HepG2 (cell line): ENCODE measurements around the gene KLF16. TPM values are rescaled to one million over a fixed set of nuclear protein-coding genes. Genes with fewer than 3 reads are reported as not detected.

Experiments used
- GPN1 ChIP-seq: sonication (generic); formaldehyde crosslinking; IDR thresholded peaks from 2 replicates; pipeline ENCODE4 v1.5.1; 2020; ENCODE audit warnings: missing genetic modification reagents, borderline replicate concordance
- HOXA3 ChIP-seq: sonication (generic); formaldehyde crosslinking; IDR thresholded peaks from 2 replicates; pipeline ENCODE4 v1.5.0; 2020; ENCODE audit warnings: missing genetic modification reagents
- MBD4 ChIP-seq: IDR thresholded peaks from 2 replicates; pipeline ENCODE4 v1.6.1; 2012; ENCODE audit warnings: low read length, inconsistent platforms, borderline replicate concordance
- MXD1 ChIP-seq: sonication (generic); formaldehyde crosslinking; IDR thresholded peaks from 2 replicates; pipeline ENCODE4 v1.4.0; 2020; ENCODE audit warnings: mild to moderate bottlenecking, missing genetic modification reagents
- MXD4 ChIP-seq: IDR thresholded peaks from 2 replicates; pipeline ENCODE4 v1.6.1; 2016; ENCODE audit warnings: mild to moderate bottlenecking, missing biosample characterization, missing genetic modification reagents
- NCOA5 ChIP-seq: sonication (generic); formaldehyde crosslinking; IDR thresholded peaks from 2 replicates; pipeline ENCODE4 v1.4.0; 2020; ENCODE audit warnings: missing genetic modification reagents
- NFE2L2 ChIP-seq: fragments of 150-350 bp; IDR thresholded peaks from 2 replicates; pipeline ENCODE4 v1.6.1; 2014; ENCODE audit warnings: low read length
- NR2F1 ChIP-seq, 2 experiments: fragments of 450-650 bp in 1 of 2; formaldehyde crosslinking in 1 of 2; IDR thresholded peaks; 2 replicates each; pipeline versions ENCODE4 v1.5.0 to v1.6.1; 2016 to 2020; ENCODE audit warnings: mild to moderate bottlenecking in 1 of 2, missing compliant biosample characterization in 1 of 2, missing genetic modification reagents in 1 of 2, moderate library complexity in 1 of 2
- POLR2A ChIP-seq, 2 experiments: IDR thresholded peaks; 2 replicates each; pipeline ENCODE4 v1.6.1; 2011; ENCODE audit warnings: low read depth in 2 of 2, low read length in 2 of 2, mild to moderate bottlenecking in 1 of 2, moderate library complexity in 1 of 2; ENCODE audit not compliant: insufficient read depth in 1 of 2
- RARG ChIP-seq: sonication (generic); formaldehyde crosslinking; IDR thresholded peaks from 2 replicates; pipeline ENCODE4 v1.4.0; 2020; ENCODE audit warnings: low read depth, mild to moderate bottlenecking, missing genetic modification reagents
- SMC3 ChIP-seq: IDR thresholded peaks from 2 replicates; pipeline ENCODE4 v1.6.1; 2011; ENCODE audit warnings: low read length, improper control_type of control experiment
- TBX2 ChIP-seq: sonication (generic); formaldehyde crosslinking; IDR thresholded peaks from 2 replicates; pipeline ENCODE4 v1.5.0; 2020; ENCODE audit warnings: missing genetic modification reagents, mild to moderate bottlenecking, borderline replicate concordance
- TP53 ChIP-seq: sonication (generic); formaldehyde crosslinking; conservative IDR thresholded peaks from 2 replicates; pipeline ENCODE4 v1.4.0; 2020; ENCODE audit warnings: missing genetic modification reagents
- ZFP36L2 ChIP-seq: sonication (generic); formaldehyde crosslinking; IDR thresholded peaks from 2 replicates; pipeline ENCODE4 v1.4.0; 2020; ENCODE audit warnings: missing genetic modification reagents
- ZIK1 ChIP-seq: sonication (generic); formaldehyde crosslinking; IDR thresholded peaks from 2 replicates; pipeline ENCODE4 v1.5.0; 2020; ENCODE audit warnings: mild to moderate bottlenecking, low read depth, missing genetic modification reagents, borderline replicate concordance
- ZNF143 ChIP-seq: sonication (generic); formaldehyde crosslinking; IDR thresholded peaks from 2 replicates; pipeline ENCODE4 v1.4.0; 2020; ENCODE audit warnings: missing genetic modification reagents
- ZNF17 ChIP-seq: sonication (generic); formaldehyde crosslinking; IDR thresholded peaks from 2 replicates; pipeline ENCODE4 v1.5.0; 2020; ENCODE audit warnings: mild to moderate bottlenecking, missing genetic modification reagents
- ZNF326 ChIP-seq: sonication (generic); formaldehyde crosslinking; IDR thresholded peaks from 2 replicates; pipeline ENCODE4 v1.4.0; 2020; ENCODE audit warnings: missing genetic modification reagents, borderline replicate concordance
- ZNF607 ChIP-seq: sonication (generic); formaldehyde crosslinking; IDR thresholded peaks from 2 replicates; pipeline ENCODE4 v1.5.1; 2020; ENCODE audit warnings: missing genetic modification reagents, mild to moderate bottlenecking, borderline replicate concordance
- ZNF766 ChIP-seq: sonication (generic); formaldehyde crosslinking; IDR thresholded peaks from 2 replicates; pipeline ENCODE4 v1.5.0; 2020; ENCODE audit warnings: missing genetic modification reagents, borderline replicate concordance
- ZNF781 ChIP-seq: sonication (generic); formaldehyde crosslinking; IDR thresholded peaks from 2 replicates; pipeline ENCODE4 v1.5.1; 2020; ENCODE audit warnings: borderline replicate concordance, mild to moderate bottlenecking, missing genetic modification reagents; ENCODE audit errors: not compliant biosample characterization
- polyA plus RNA-seq, 8 experiments: library from polyadenylated mRNA; depleted of rRNA in 3 of 8; stranded (reverse) in 7 of 8; unstranded in 1 of 8; fragments of >200 nt; fragmentation: Illumina TruSeq in 4 of 8; extraction: Trizol in 4 of 8; gene quantifications; 2 replicates each; pipeline versions ENCODE4 v1.2.1 to v1.2.3, GENCODE V29; 2011 to 2016; ENCODE audit warnings: low read depth in 4 of 8, missing spikeins in 1 of 8, mixed read lengths in 1 of 8; ENCODE audit not compliant: insufficient read depth in 1 of 8
- total RNA-seq, 5 experiments: library from RNA; depleted of rRNA; stranded (reverse); fragments of >200 nt; fragmentation: Illumina TruSeq; extraction: Trizol; gene quantifications; 2 replicates each; pipeline ENCODE4 v1.2.3, GENCODE V29; 2016; ENCODE audit warnings: low read depth in 1 of 5
- TF ChIP-seq, protein P1 (sequence below): sonication (generic); formaldehyde crosslinking; IDR thresholded peaks from 2 replicates; pipeline ENCODE4 v1.4.0; 2020; ENCODE audit warnings: missing genetic modification reagents
- TF ChIP-seq, protein P2 (sequence below): sonication (generic); formaldehyde crosslinking; IDR thresholded peaks from 2 replicates; pipeline ENCODE4 v1.5.1; 2020; ENCODE audit warnings: mild to moderate bottlenecking, missing genetic modification reagents, moderate library complexity
- TF ChIP-seq, protein P3 (sequence below): IDR thresholded peaks from 2 replicates; pipeline ENCODE4 v1.6.1; 2016; ENCODE audit warnings: missing biosample characterization, missing genetic modification reagents, low read depth

KLF16 gene
- total and polyA plus RNA-seq, 2 of the 13 experiments (the other 11 are each of a cell fraction or from before 2014, with no cell fraction given): 3.5 to 6.7 TPM

- no peak for TF ChIP-seq NR2F1 (CRISPR knock-in tag; IDR thresholded peaks at IDR 0.05)
- TF ChIP-seq ZNF326: no peak
- peak; percentile 80; the same call in 1 of the 2 replicates for TF ChIP-seq ZNF607 (CRISPR knock-in tag)
- TF ChIP-seq, protein P1, sequence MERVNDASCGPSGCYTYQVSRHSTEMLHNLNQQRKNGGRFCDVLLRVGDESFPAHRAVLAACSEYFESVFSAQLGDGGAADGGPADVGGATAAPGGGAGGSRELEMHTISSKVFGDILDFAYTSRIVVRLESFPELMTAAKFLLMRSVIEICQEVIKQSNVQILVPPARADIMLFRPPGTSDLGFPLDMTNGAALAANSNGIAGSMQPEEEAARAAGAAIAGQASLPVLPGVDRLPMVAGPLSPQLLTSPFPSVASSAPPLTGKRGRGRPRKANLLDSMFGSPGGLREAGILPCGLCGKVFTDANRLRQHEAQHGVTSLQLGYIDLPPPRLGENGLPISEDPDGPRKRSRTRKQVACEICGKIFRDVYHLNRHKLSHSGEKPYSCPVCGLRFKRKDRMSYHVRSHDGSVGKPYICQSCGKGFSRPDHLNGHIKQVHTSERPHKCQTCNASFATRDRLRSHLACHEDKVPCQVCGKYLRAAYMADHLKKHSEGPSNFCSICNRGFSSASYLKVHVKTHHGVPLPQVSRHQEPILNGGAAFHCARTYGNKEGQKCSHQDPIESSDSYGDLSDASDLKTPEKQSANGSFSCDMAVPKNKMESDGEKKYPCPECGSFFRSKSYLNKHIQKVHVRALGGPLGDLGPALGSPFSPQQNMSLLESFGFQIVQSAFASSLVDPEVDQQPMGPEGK (CRISPR knock-in tag): peak; percentile 66; the same call in 1 of the 2 replicates
- TF ChIP-seq SMC3: peak; percentile 10; the same call in 1 of the 2 replicates
- TF ChIP-seq MBD4: no peak
- TF ChIP-seq TBX2 (CRISPR knock-in tag): peak; percentile 50; the same call in 1 of the 2 replicates
- TF ChIP-seq NCOA5: no peak
- TF ChIP-seq, protein P2, sequence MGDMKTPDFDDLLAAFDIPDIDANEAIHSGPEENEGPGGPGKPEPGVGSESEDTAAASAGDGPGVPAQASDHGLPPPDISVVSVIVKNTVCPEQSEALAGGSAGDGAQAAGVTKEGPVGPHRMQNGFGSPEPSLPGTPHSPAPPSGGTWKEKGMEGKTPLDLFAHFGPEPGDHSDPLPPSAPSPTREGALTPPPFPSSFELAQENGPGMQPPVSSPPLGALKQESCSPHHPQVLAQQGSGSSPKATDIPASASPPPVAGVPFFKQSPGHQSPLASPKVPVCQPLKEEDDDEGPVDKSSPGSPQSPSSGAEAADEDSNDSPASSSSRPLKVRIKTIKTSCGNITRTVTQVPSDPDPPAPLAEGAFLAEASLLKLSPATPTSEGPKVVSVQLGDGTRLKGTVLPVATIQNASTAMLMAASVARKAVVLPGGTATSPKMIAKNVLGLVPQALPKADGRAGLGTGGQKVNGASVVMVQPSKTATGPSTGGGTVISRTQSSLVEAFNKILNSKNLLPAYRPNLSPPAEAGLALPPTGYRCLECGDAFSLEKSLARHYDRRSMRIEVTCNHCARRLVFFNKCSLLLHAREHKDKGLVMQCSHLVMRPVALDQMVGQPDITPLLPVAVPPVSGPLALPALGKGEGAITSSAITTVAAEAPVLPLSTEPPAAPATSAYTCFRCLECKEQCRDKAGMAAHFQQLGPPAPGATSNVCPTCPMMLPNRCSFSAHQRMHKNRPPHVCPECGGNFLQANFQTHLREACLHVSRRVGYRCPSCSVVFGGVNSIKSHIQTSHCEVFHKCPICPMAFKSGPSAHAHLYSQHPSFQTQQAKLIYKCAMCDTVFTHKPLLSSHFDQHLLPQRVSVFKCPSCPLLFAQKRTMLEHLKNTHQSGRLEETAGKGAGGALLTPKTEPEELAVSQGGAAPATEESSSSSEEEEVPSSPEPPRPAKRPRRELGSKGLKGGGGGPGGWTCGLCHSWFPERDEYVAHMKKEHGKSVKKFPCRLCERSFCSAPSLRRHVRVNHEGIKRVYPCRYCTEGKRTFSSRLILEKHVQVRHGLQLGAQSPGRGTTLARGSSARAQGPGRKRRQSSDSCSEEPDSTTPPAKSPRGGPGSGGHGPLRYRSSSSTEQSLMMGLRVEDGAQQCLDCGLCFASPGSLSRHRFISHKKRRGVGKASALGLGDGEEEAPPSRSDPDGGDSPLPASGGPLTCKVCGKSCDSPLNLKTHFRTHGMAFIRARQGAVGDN: peak; percentile 79
- TF ChIP-seq NFE2L2: no peak
- TF ChIP-seq, protein P3, sequence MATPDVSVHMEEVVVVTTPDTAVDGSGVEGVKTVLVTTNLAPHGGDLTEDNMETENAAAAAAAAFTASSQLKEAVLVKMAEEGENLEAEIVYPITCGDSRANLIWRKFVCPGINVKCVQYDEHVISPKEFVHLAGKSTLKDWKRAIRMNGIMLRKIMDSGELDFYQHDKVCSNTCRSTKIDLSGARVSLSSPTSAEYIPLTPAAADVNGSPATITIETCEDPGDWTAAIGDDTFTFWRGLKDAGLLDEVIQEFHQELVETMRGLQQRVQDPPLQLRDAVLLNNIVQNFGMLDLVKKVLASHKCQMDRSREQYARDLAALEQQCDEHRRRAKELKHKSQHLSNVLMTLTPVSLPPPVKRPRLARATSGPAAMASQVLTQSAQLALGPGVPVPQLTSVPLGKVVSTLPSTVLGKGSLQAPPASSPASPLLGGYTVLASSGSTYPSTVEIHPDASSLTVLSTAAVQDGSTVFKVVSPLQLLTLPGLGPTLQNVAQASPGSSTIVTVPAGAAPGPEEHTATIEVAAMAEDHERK (CRISPR knock-in tag): no peak
- TF ChIP-seq ZNF143 (CRISPR knock-in tag): no peak
- peak; percentile 23; the same call in 1 of the 2 replicates for TF ChIP-seq MXD1 (CRISPR knock-in tag)
- no peak for TF ChIP-seq RARG (CRISPR knock-in tag)
- TF ChIP-seq ZFP36L2 (CRISPR knock-in tag): no peak
- TF ChIP-seq ZNF17: no peak
- TF ChIP-seq GPN1 (CRISPR knock-in tag): no peak
- TF ChIP-seq TP53 (CRISPR knock-in tag): no peak
- no peak for TF ChIP-seq ZIK1 (CRISPR knock-in tag)
- peak; percentile 40 for TF ChIP-seq ZNF781 (CRISPR knock-in tag)
- TF ChIP-seq ZNF766 (CRISPR knock-in tag): peak; percentile 7; the same call in 1 of the 2 replicates
- no peak for TF ChIP-seq MXD4 (CRISPR knock-in tag)
- TF ChIP-seq POLR2A (IDR thresholded peaks at IDR 0.05; ENCODE audit: insufficient read depth in 1 of 2, low read depth in 2 of 2, low read length in 2 of 2): no peak
- TF ChIP-seq HOXA3 (CRISPR knock-in tag): 0 out of 2 replicates have a peak, but pooled peaks have one; percentile 33
Measured at GRCh38 chr19:1837625-1838105, 25.7 kb downstream of the KLF16 start (continued).
